Karpas-422 (cell line): ENCODE measurements around the gene CNGB1. TPM values are rescaled to one million over a fixed set of nuclear protein-coding genes. Genes with fewer than 3 reads are reported as not detected.
"Not testable (repeated sequence)": the region's sequence is repeated elsewhere in the genome, so short reads cannot be mapped to it uniquely, and the experiment has no call there.

ENCODE experiments used
- DNase-seq: peaks from one replicate; pipeline ENCODE4 v3.0.0-alpha.2; 2015
- H2AFZ ChIP-seq: fragments of 200-600 bp; sonication (generic); 2 replicates; pipeline ENCODE4 v1.6.1; 2014; ENCODE audit warnings: antibody characterized with exemption, low read length, mixed read lengths
- H3K27ac ChIP-seq: fragments of 200-600 bp; sonication (generic); 2 replicates; pipeline ENCODE4 v1.5.1; 2014; ENCODE audit warnings: mild to moderate bottlenecking, low read length, moderate library complexity
- H3K27me3 ChIP-seq: fragments of 200-600 bp; sonication (generic); 2 replicates; pipeline ENCODE4 v1.6.1; 2014; ENCODE audit warnings: low read length, mixed read lengths
- H3K36me3 ChIP-seq: fragments of 200-600 bp; sonication (generic); 2 replicates; pipeline ENCODE4 v1.6.1; 2014; ENCODE audit warnings: low read length, mixed read lengths; ENCODE audit not compliant: insufficient read depth
- H3K4me1 ChIP-seq: fragments of 200-600 bp; sonication (generic); 2 replicates; pipeline ENCODE4 v1.6.1; 2014; ENCODE audit warnings: mild to moderate bottlenecking, low read length, mixed read lengths
- H3K4me2 ChIP-seq: fragments of 200-600 bp; sonication (generic); 2 replicates; pipeline ENCODE4 v1.6.1; 2014; ENCODE audit warnings: low read length, low read depth, mild to moderate bottlenecking; ENCODE audit not compliant: poor library complexity, severe bottlenecking
- H3K4me3 ChIP-seq: fragments of 200-600 bp; sonication (generic); 2 replicates; pipeline ENCODE4 v1.5.1; 2014; ENCODE audit warnings: mild to moderate bottlenecking, antibody characterized with exemption, low read length, mixed read lengths
- H3K79me2 ChIP-seq: fragments of 200-600 bp; sonication (generic); 2 replicates; pipeline ENCODE4 v1.6.1; 2014; ENCODE audit warnings: mild to moderate bottlenecking, low read length, mixed read lengths
- H3K9ac ChIP-seq: fragments of 200-600 bp; sonication (generic); 2 replicates; pipeline ENCODE4 v1.6.0; 2014; ENCODE audit warnings: low read length
- H3K9me2 ChIP-seq: fragments of 200-600 bp; sonication (generic), shearing (Covaris generic); replicated peaks from 2 replicates; pipeline ENCODE4 v1.6.0; 2014; ENCODE audit warnings: mild to moderate bottlenecking, low read length, moderate library complexity; ENCODE audit not compliant: insufficient read depth
- H3K9me3 ChIP-seq: fragments of 300-700, 200-600 bp; sonication (generic); 2 replicates; pipeline ENCODE4 v1.6.1; 2014; ENCODE audit warnings: low read length, mixed read lengths
- H4K20me1 ChIP-seq: fragments of 200-600 bp; sonication (generic); 2 replicates; pipeline ENCODE4 v1.6.1; 2014; ENCODE audit warnings: mild to moderate bottlenecking, antibody characterized with exemption, low read length, low read depth; ENCODE audit not compliant: insufficient read depth
- total RNA-seq: library from RNA; depleted of rRNA; stranded (reverse); fragments of >200 nt; shearing (Covaris generic); gene quantifications from 2 replicates; pipeline ENCODE4 v1.2.3, GENCODE V29; 2014; ENCODE audit warnings: low replicate concordance

CNGB1 gene
- total RNA-seq, 1 experiment from 2014 or later = not detected

- H3K4me1 ChIP-seq = no peaks in the 10 kb centered on the region
- no peaks in the 10 kb centered on the region for H3K79me2 ChIP-seq
- H3K9me2 ChIP-seq = no peaks in the 10 kb centered on the region
- no peaks in the 10 kb centered on the region for H3K36me3 ChIP-seq
- no peak overlapping the region for H3K4me2 ChIP-seq
- H3K9ac ChIP-seq = no peak overlapping the region
- no peak overlapping the region for H3K27ac ChIP-seq
- no peak overlapping the region for H2AFZ ChIP-seq
- H3K27me3 ChIP-seq = no peaks in the 10 kb centered on the region
- no peaks in the 10 kb centered on the region for H3K9me3 ChIP-seq
- no peak overlapping the region for H3K4me3 ChIP-seq
- DNase-seq = no peak
- H4K20me1 ChIP-seq = no peaks in the 10 kb centered on the region
Measured at GRCh38 chr16:57883480-57883879, 87.4 kb downstream of the CNGB1 start.

- Histone ChIP-seq H3K4me1 (no peaks in the 10 kb centered on the region), H3K4me2 (no peak overlapping the region), H3K36me3 (no peaks in the 10 kb centered on the region), H3K9me3 (no peaks in the 10 kb centered on the region), H2AFZ (no peak overlapping the region), H3K79me2 (no peaks in the 10 kb centered on the region), H3K27ac (no peak overlapping the region), H3K9ac (no peak overlapping the region), H3K9me2 (no peaks in the 10 kb centered on the region), H3K4me3 (no peak overlapping the region), H3K27me3 (no peaks in the 10 kb centered on the region), H4K20me1 (no peaks in the 10 kb centered on the region)
- DNase-seq = no peak
Measured at GRCh38 chr16:57882792-57883191, 88.1 kb downstream of the CNGB1 start.

- no peaks in the 10 kb centered on the region for H3K36me3 ChIP-seq
- no peak overlapping the region for H3K4me3 ChIP-seq
- no peak overlapping the region for H2AFZ ChIP-seq
- H3K27me3 ChIP-seq = no peaks in the 10 kb centered on the region
- no peaks in the 10 kb centered on the region for H3K9me2 ChIP-seq
- H3K27ac ChIP-seq = no peak overlapping the region
- H3K9me3 ChIP-seq = no peaks in the 10 kb centered on the region
- H3K79me2 ChIP-seq = no peaks in the 10 kb centered on the region
- H4K20me1 ChIP-seq = no peaks in the 10 kb centered on the region
- no peaks in the 10 kb centered on the region for H3K4me1 ChIP-seq
- H3K4me2 ChIP-seq = no peak overlapping the region
- DNase-seq = no peak
- H3K9ac ChIP-seq = no peak overlapping the region
Measured at GRCh38 chr16:57882206-57882605, 88.7 kb downstream of the CNGB1 start.

GRCh38 chr16:57878586-57878985 lies 92.3 kb downstream of the CNGB1 start:
- H3K9me3 ChIP-seq = no peaks in the 10 kb centered on the region
- no peaks in the 10 kb centered on the region for H3K27me3 ChIP-seq
- no peak overlapping the region for H3K4me2 ChIP-seq
- no peaks in the 10 kb centered on the region for H4K20me1 ChIP-seq
- H3K27ac ChIP-seq = no peak overlapping the region
- no peak overlapping the region for H2AFZ ChIP-seq
- no peaks in the 10 kb centered on the region for H3K9me2 ChIP-seq
- H3K79me2 ChIP-seq = no peaks in the 10 kb centered on the region
- H3K9ac ChIP-seq = no peak overlapping the region
- H3K36me3 ChIP-seq = no peaks in the 10 kb centered on the region
- no peak overlapping the region for H3K4me3 ChIP-seq
- H3K4me1 ChIP-seq = no peaks in the 10 kb centered on the region
- peak; percentile 49 for DNase-seq

- no peaks in the 10 kb centered on the region for H3K27me3 ChIP-seq
- H2AFZ ChIP-seq = no peak overlapping the region
- H3K9me3 ChIP-seq = no peaks in the 10 kb centered on the region
- no peaks in the 10 kb centered on the region for H3K4me1 ChIP-seq
- H4K20me1 ChIP-seq = no peaks in the 10 kb centered on the region
- H3K36me3 ChIP-seq = no peaks in the 10 kb centered on the region
- H3K9me2 ChIP-seq = no peaks in the 10 kb centered on the region
- no peak overlapping the region for H3K9ac ChIP-seq
- DNase-seq = no peak
- no peak overlapping the region for H3K4me2 ChIP-seq
- H3K4me3 ChIP-seq = no peak overlapping the region
- H3K27ac ChIP-seq = no peak overlapping the region
- no peaks in the 10 kb centered on the region for H3K79me2 ChIP-seq
Measured at GRCh38 chr16:57876210-57876609, 94.7 kb downstream of the CNGB1 start.

- H3K27ac ChIP-seq = no peak overlapping the region
- no peaks in the 10 kb centered on the region for H3K4me1 ChIP-seq
- H3K9me3 ChIP-seq = no peaks in the 10 kb centered on the region
- H3K9me2 ChIP-seq = no peaks in the 10 kb centered on the region
- H4K20me1 ChIP-seq = no peaks in the 10 kb centered on the region
- DNase-seq = no peak
- no peaks in the 10 kb centered on the region for H3K27me3 ChIP-seq
- no peaks in the 10 kb centered on the region for H3K36me3 ChIP-seq
- H2AFZ ChIP-seq = no peak overlapping the region
- H3K4me2 ChIP-seq = no peak overlapping the region
- no peak overlapping the region for H3K9ac ChIP-seq
- no peaks in the 10 kb centered on the region for H3K79me2 ChIP-seq
- H3K4me3 ChIP-seq = no peak overlapping the region
Measured at GRCh38 chr16:57875347-57875746, 95.6 kb downstream of the CNGB1 start.

- no peaks in the 10 kb centered on the region for H4K20me1 ChIP-seq
- no peaks in the 10 kb centered on the region for H3K9me2 ChIP-seq
- H3K79me2 ChIP-seq = no peaks in the 10 kb centered on the region
- DNase-seq = no peak
- no peaks in the 10 kb centered on the region for H3K27me3 ChIP-seq
- no peaks in the 10 kb centered on the region for H3K36me3 ChIP-seq
- H3K4me2 ChIP-seq = no peak overlapping the region
- no peak overlapping the region for H3K9ac ChIP-seq
- no peak overlapping the region for H3K4me3 ChIP-seq
- no peak overlapping the region for H3K27ac ChIP-seq
- H2AFZ ChIP-seq = no peak overlapping the region
- H3K4me1 ChIP-seq = no peaks in the 10 kb centered on the region
- H3K9me3 ChIP-seq = no peaks in the 10 kb centered on the region
Measured at GRCh38 chr16:57873218-57873617, 97.7 kb downstream of the CNGB1 start.

- H3K4me1 ChIP-seq, H2AFZ ChIP-seq, H3K9ac ChIP-seq, H3K4me2 ChIP-seq, H4K20me1 ChIP-seq, H3K27ac ChIP-seq, DNase-seq, H3K4me3 ChIP-seq, H3K36me3 ChIP-seq, H3K27me3 ChIP-seq, H3K79me2 ChIP-seq, H3K9me3 ChIP-seq, H3K9me2 ChIP-seq: not testable (repeated sequence)
Measured at GRCh38 chr16:57872764-57873163, 98.2 kb downstream of the CNGB1 start.

GRCh38 chr16:57871456-57871855 lies 99.5 kb downstream of the CNGB1 start:
- H2AFZ ChIP-seq = no peak overlapping the region
- H3K9me3 ChIP-seq = no peaks in the 10 kb centered on the region
- no peak for DNase-seq
- H3K4me3 ChIP-seq = no peak overlapping the region
- H3K4me1 ChIP-seq = no peaks in the 10 kb centered on the region
- H3K9me2 ChIP-seq = no peaks in the 10 kb centered on the region
- H3K27ac ChIP-seq = no peak overlapping the region
- no peaks in the 10 kb centered on the region for H3K36me3 ChIP-seq
- no peak overlapping the region for H3K9ac ChIP-seq
- H3K79me2 ChIP-seq = no peaks in the 10 kb centered on the region
- H3K4me2 ChIP-seq = no peak overlapping the region
- H3K27me3 ChIP-seq = no peaks in the 10 kb centered on the region
- no peaks in the 10 kb centered on the region for H4K20me1 ChIP-seq
